Testis (tissue), 3 donors: ENCODE results near the gene PIRT. TPM values are rescaled to one million over a fixed set of nuclear protein-coding genes. Genes with fewer than 3 reads are reported as not detected.
"Not testable (repeated sequence)": the region's sequence is repeated elsewhere in the genome, so short reads cannot be mapped to it uniquely, and the experiment has no call there.

Source experiments
- DNase-seq: peaks from one replicate; pipeline ENCODE4 v3.0.0-alpha.2; 2019
- H3K27ac ChIP-seq, 2 donors: fragments of 200-600 bp; sonication (generic); one replicate each; pipeline ENCODE4 v1.5.1; 2019
- H3K27me3 ChIP-seq: fragments of 200-600 bp; sonication (generic); one replicate; pipeline ENCODE4 v1.5.1; 2019
- H3K36me3 ChIP-seq: fragments of 200-600 bp; sonication (generic); one replicate; pipeline ENCODE4 v1.5.1; 2017; ENCODE audit warnings: low read depth; ENCODE audit errors: missing control alignments
- H3K4me1 ChIP-seq: fragments of 200-600 bp; sonication (generic); one replicate; pipeline ENCODE4 v1.5.1; 2019
- H3K4me3 ChIP-seq, 2 donors: fragments of 200-600 bp; sonication (generic); one replicate each; pipeline ENCODE4 v1.5.1; 2017 to 2019
- H3K9me3 ChIP-seq: fragments of 200-600 bp; sonication (generic); one replicate; pipeline ENCODE4 v1.5.1; 2017
- CTCF ChIP-seq, 3 experiments: fragments of 450-650 bp in 2 of 3; fragments of 200-600 bp in 1 of 3; sonication (generic) in 1 of 3; IDR thresholded peaks; one replicate each; pipeline ENCODE4 v1.5.1; 2016 to 2019; ENCODE audit warnings: antibody characterized with exemption in 3 of 3, mild to moderate bottlenecking in 2 of 3, moderate library complexity in 1 of 3
- POLR2A ChIP-seq: fragments of 450-650 bp; IDR thresholded peaks from one replicate; pipeline ENCODE4 v1.6.1; 2017; ENCODE audit warnings: antibody characterized with exemption, mild to moderate bottlenecking, moderate library complexity
- WGBS, 2 donors: methylation state at CpG; one replicate each; pipeline ENCODE4 v1.1.5; 2018; 5-methylcytosine and 5-hydroxymethylcytosine counted together
- intact Hi-C: fragments of 100-400 bp; cut with DNase I; formaldehyde crosslinking; loops from one replicate; pipeline ENCODE4 v1.15.1; 2023; ENCODE audit warnings: low total_unique reads
- polyA plus RNA-seq: library from polyadenylated mRNA; stranded (reverse); fragments of 350-450 nt; fragmentation: Illumina TruSeq; extraction: RNeasy Lipid Tissue Mini Kit (QIAGEN cat#74804); gene quantifications from one replicate; pipeline ENCODE4 v1.2.3, GENCODE V29; 2014; ENCODE audit warnings: low read depth, low replicate concordance; ENCODE audit not compliant: insufficient read depth
- total RNA-seq, 2 donors: library from RNA; depleted of rRNA; stranded (reverse); fragments of >200 nt; gene quantifications; one replicate each; pipeline ENCODE4 v1.2.3, GENCODE V29; 2016

The PIRT gene
- total and polyA plus RNA-seq, 3 donors from 2014 or later: 0.08 to 0.37 (median 0.18) TPM

- Histone ChIP-seq H3K36me3 (no peaks in the 10 kb centered on the region), H3K4me1 (no peaks in the 10 kb centered on the region), H3K4me3 (no peak overlapping the region), H3K27me3 (no peaks in the 10 kb centered on the region), H3K9me3 (no peaks in the 10 kb centered on the region), H3K27ac (no peak overlapping the region)
- no peak for TF ChIP-seq CTCF (IDR thresholded peaks at IDR 0.05)
- TF ChIP-seq POLR2A: no peak
- peak; percentile 43 for DNase-seq
- WGBS, 2 donors: 14 to 17% methylated on average over 9 of the region's 9 CpGs
- intact Hi-C loops: no loop called here
Observed at GRCh38 chr17:10875430-10875851, 37.6 kb upstream of the PIRT start.

- TF ChIP-seq POLR2A: no peak
- no peak for TF ChIP-seq CTCF (IDR thresholded peaks at IDR 0.05)
- Histone ChIP-seq H3K4me1 (no peaks in the 10 kb centered on the region), H3K27ac (no peak overlapping the region), H3K27me3 (no peaks in the 10 kb centered on the region), H3K9me3 (no peaks in the 10 kb centered on the region), H3K4me3 (no peak overlapping the region), H3K36me3 (no peaks in the 10 kb centered on the region)
- WGBS, 2 donors: 56 to 62% methylated on average over 5 of the region's 5 CpGs
- intact Hi-C loops: no loop called here
- peak; percentile 16 for DNase-seq
Observed at GRCh38 chr17:10871914-10872313, 34.0 kb upstream of the PIRT start.

GRCh38 chr17:10870336-10871050, 32.6 kb upstream of the PIRT start:
- TF ChIP-seq POLR2A: no peak
- TF ChIP-seq CTCF (IDR thresholded peaks at IDR 0.05): no peak
- Histone ChIP-seq H3K4me1 (no peaks in the 10 kb centered on the region), H3K4me3 (no peak overlapping the region), H3K27ac (no peak overlapping the region), H3K27me3 (no peaks in the 10 kb centered on the region), H3K36me3 (no peaks in the 10 kb centered on the region), H3K9me3 (no peaks in the 10 kb centered on the region)
- intact Hi-C loops: no loop called here
- no peak for DNase-seq
- WGBS, 2 donors: 90 to 91% methylated on average over 8 of the region's 8 CpGs

GRCh38 chr17:10868744-10869143, 30.9 kb upstream of the PIRT start:
- H3K4me3 ChIP-seq, H3K36me3 ChIP-seq, H3K27ac ChIP-seq, intact Hi-C loops, DNase-seq, H3K9me3 ChIP-seq, H3K27me3 ChIP-seq, H3K4me1 ChIP-seq: not testable (repeated sequence)
- WGBS, 2 donors: 91 to 97% methylated on average over 2 of the region's 2 CpGs

- Histone ChIP-seq H3K4me3 (no peak overlapping the region), H3K36me3 (no peaks in the 10 kb centered on the region), H3K27ac (no peak overlapping the region), H3K9me3 (no peaks in the 10 kb centered on the region), H3K27me3 (no peaks in the 10 kb centered on the region), H3K4me1 (no peaks in the 10 kb centered on the region)
- 75 to 80% methylated on average over 3 of the region's 3 CpGs for WGBS, 2 donors
- DNase-seq: no peak
- intact Hi-C loops: no loop called here
- no peak for TF ChIP-seq CTCF (IDR thresholded peaks at IDR 0.05)
- no peak for TF ChIP-seq POLR2A
Observed at GRCh38 chr17:10859051-10859450, 21.2 kb upstream of the PIRT start.
